K562 (cell line): ENCODE data around the gene PHACTR3. TPM values are rescaled to one million over a fixed set of nuclear protein-coding genes. Genes with fewer than 3 reads are reported as not detected.

Source experiments
- ATAC-seq: fragments of 200-7000 bp; cut with Tn5 transposase; 3 replicates; pipeline ENCODE4 v1.9.1; 2020; ENCODE audit warnings: moderate library complexity
- Bru-seq: library from RNA; stranded (reverse); fragments of 400-500 nt; gene quantifications from one replicate; lab custom pipeline; 2021; lab: Mats Ljungman, UMichigan
- BruChase-seq, 2 experiments: library from RNA; stranded (reverse); fragments of 400-500 nt; gene quantifications; one replicate each; lab custom pipeline; 2021; lab: Mats Ljungman, UMichigan
- BruUV-seq: library from RNA; stranded (reverse); fragments of 400-500 nt; replicated peaks from 2 replicates; lab custom pipeline; 2021; lab: Mats Ljungman, UMichigan
- CTCF ChIA-PET: fragments of 300-600 bp; formaldehyde crosslinking; extraction: SDS; loops from one replicate; lab custom pipeline; 2021; ENCODE audit warnings: low intra/inter-chr PET ratio; lab: Yijun Ruan, JAX
- POLR2A ChIA-PET: fragments of 300-600, 350-650 bp; sonication (Branson Sonifier 250); formaldehyde crosslinking; extraction: SDS; loops from one replicate; lab custom pipeline; 2021; ENCODE audit warnings: antibody characterized with exemption, inconsistent platforms; lab: Yijun Ruan, JAX
- DNase-seq, 4 experiments: peaks; one replicate each; pipeline versions ENCODE4 v3.0.0 to v3.0.0-alpha.2; 2011 to 2018; ENCODE audit warnings: low spot score in 3 of 4, mixed read lengths in 3 of 4; ENCODE audit errors: extremely low read depth in 1 of 4
- FAIRE-seq: peaks from 2 replicates; lab custom pipeline; 2011; peaks lifted over from hg19 to GRCh38; lab: Jason Lieb, UNC
- H2AFZ ChIP-seq: 2 replicates; pipeline ENCODE4 v1.6.0; 2011; ENCODE audit warnings: low read depth, low read length, control low read depth, inconsistent platforms
- H3K27ac ChIP-seq: fragments of 200-600 bp; 3 replicates; pipeline ENCODE4 v1.8.0; 2011; ENCODE audit warnings: low read depth, mild to moderate bottlenecking, control low read depth, inconsistent platforms, low read length, moderate library complexity, mixed read lengths; ENCODE audit errors: extremely low read depth
- H3K27me3 ChIP-seq, 2 experiments: fragments of 300-600 bp in 1 of 2; 2 replicates in 1 of 2; 3 replicates in 1 of 2; pipeline versions ENCODE4 v1.6.0 to v1.8.0; 2011; ENCODE audit warnings: inconsistent platforms in 2 of 2, low read length in 2 of 2, mild to moderate bottlenecking in 1 of 2, mixed read lengths in 1 of 2, moderate library complexity in 1 of 2; ENCODE audit not compliant: control insufficient read depth in 2 of 2, insufficient read depth in 2 of 2
- H3K36me3 ChIP-seq: fragments of 300-600 bp; 3 replicates; pipeline ENCODE4 v1.8.0; 2011; ENCODE audit warnings: mild to moderate bottlenecking, low read length, inconsistent platforms; ENCODE audit not compliant: control insufficient read depth, insufficient read depth
- H3K4me1 ChIP-seq, 2 experiments: fragments of 200-600 bp in 1 of 2; replicated peaks in 1 of 2; 2 replicates in 1 of 2; 3 replicates in 1 of 2; pipeline versions ENCODE4 v1.5.1 to v1.8.0; 2011; ENCODE audit warnings: inconsistent platforms in 2 of 2, low read length in 2 of 2, mild to moderate bottlenecking in 1 of 2, mixed read lengths in 1 of 2, moderate library complexity in 1 of 2; ENCODE audit not compliant: control insufficient read depth in 2 of 2, insufficient read depth in 2 of 2
- H3K4me2 ChIP-seq: 2 replicates; pipeline ENCODE4 v1.6.1; 2011; ENCODE audit warnings: low read length, control low read depth, inconsistent platforms, mixed read lengths; ENCODE audit not compliant: insufficient read depth
- H3K4me3 ChIP-seq: fragments of 200-600 bp; sonication (generic), shearing (Covaris generic); 2 replicates; pipeline ENCODE4 v1.5.1; 2016; ENCODE audit warnings: control low read depth, inconsistent platforms
- H3K79me2 ChIP-seq: fragments of 200-600 bp; 3 replicates; pipeline ENCODE4 v1.8.0; 2011; ENCODE audit warnings: low read length, inconsistent platforms; ENCODE audit not compliant: control insufficient read depth, insufficient read depth
- H3K9ac ChIP-seq, 2 experiments: 2 replicates each; pipeline versions ENCODE4 v1.6.0 to v1.6.1; 2011; ENCODE audit warnings: low read depth in 2 of 2, low read length in 2 of 2, control low read depth in 1 of 2, inconsistent platforms in 1 of 2, mild to moderate bottlenecking in 1 of 2, mixed read lengths in 1 of 2; ENCODE audit not compliant: insufficient read depth in 1 of 2
- H3K9me1 ChIP-seq: one replicate; pipeline ENCODE4 v1.6.0; 2011; ENCODE audit warnings: inconsistent platforms, mild to moderate bottlenecking, low read length, moderate library complexity; ENCODE audit not compliant: control insufficient read depth, insufficient read depth
- H3K9me3 ChIP-seq: replicated peaks from 2 replicates; pipeline ENCODE4 v1.5.1; 2011; ENCODE audit warnings: low read depth, low read length, inconsistent platforms; ENCODE audit not compliant: control insufficient read depth, insufficient read depth
- H4K20me1 ChIP-seq: replicated peaks from 2 replicates; pipeline ENCODE4 v1.6.1; 2011; ENCODE audit warnings: low read length, inconsistent platforms, mixed read lengths; ENCODE audit not compliant: control insufficient read depth, insufficient read depth
- CBX1 ChIP-seq: sonication (generic); IDR thresholded peaks from 2 replicates; pipeline ENCODE4 v1.6.1; 2016; ENCODE audit warnings: antibody characterized with exemption, low read depth, mild to moderate bottlenecking
- CREM ChIP-seq: IDR thresholded peaks from 2 replicates; pipeline ENCODE4 v1.6.1; 2014; ENCODE audit warnings: antibody characterized with exemption, low read depth
- E2F3 ChIP-seq: fragments of 250-450 bp; sonication (Bioruptor Pico); IDR thresholded peaks from 2 replicates; pipeline ENCODE4 v1.4.0; 2020; ENCODE audit warnings: mild to moderate bottlenecking
- KDM1A ChIP-seq, 2 experiments: fragments of 450-650 bp; IDR thresholded peaks; 2 replicates each; pipeline ENCODE4 v1.6.1; 2016; ENCODE audit warnings: mild to moderate bottlenecking in 2 of 2
- RCOR1 ChIP-seq, 2 experiments: IDR thresholded peaks; 2 replicates each; pipeline ENCODE4 v1.6.1; 2012; ENCODE audit warnings: low read depth in 2 of 2, low read length in 2 of 2, borderline replicate concordance in 1 of 2, improper control_type of control experiment in 1 of 2
- RFX5 ChIP-seq: IDR thresholded peaks from 2 replicates; pipeline ENCODE4 v1.6.1; 2011; ENCODE audit warnings: low read depth, mild to moderate bottlenecking, improper control_type of control experiment, low read length
- RFX7 ChIP-seq: fragments of 250-450 bp; sonication (Bioruptor Pico); IDR thresholded peaks from 2 replicates; pipeline ENCODE4 v1.5.1; 2021; ENCODE audit warnings: mild to moderate bottlenecking
- WGBS: fragments of 100-300 bp; shearing (Covaris generic); methylation state at CpG from one replicate; pipeline ENCODE4 v1.1.6; 2016; ENCODE audit warnings: low coverage, mixed read lengths; ENCODE audit not compliant: insufficient coverage; ENCODE audit errors: missing lambda C conversion rate; 5-methylcytosine and 5-hydroxymethylcytosine counted together
- in situ Hi-C: fragments of 300-500 bp; cut with MboI; formaldehyde crosslinking; loops from 4 replicates; pipeline ENCODE4 v1.15.0; 2018; ENCODE audit warnings: inconsistent platforms, mixed read lengths
- intact Hi-C: fragments of 100-400 bp; cut with micrococcal nuclease; formaldehyde crosslinking; loops from 2 replicates; pipeline ENCODE4 v1.14.2; 2022
- long read RNA-seq, 3 experiments: library from polyadenylated mRNA in 2 of 3; library from RNA in 1 of 3; unstranded in 2 of 3; stranded (forward) in 1 of 3; transcript quantifications; one replicate each; pipeline ENCODE4 v2.0.0, GENCODE V29; 2019 to 2022
- polyA minus RNA-seq, 3 experiments: library from RNA; depleted of rRNA, polyadenylated mRNA; stranded (reverse); fragments of >200 nt; gene quantifications; 2 replicates each; pipeline ENCODE4 v1.2.3, GENCODE V29; 2011
- polyA plus RNA-seq, 8 experiments: library from polyadenylated mRNA; depleted of rRNA in 4 of 8; stranded (reverse) in 5 of 8; unstranded in 3 of 8; fragments of >200 nt; fragmentation: Nextera tagmentation in 2 of 8; fragmentation: Illumina TruSeq in 1 of 8; extraction: Ambion mirVana in 2 of 8; extraction: Trizol in 1 of 8; gene quantifications; 2 replicates each; pipeline versions ENCODE4 v1.2.1 to v1.2.3, GENCODE V29; 2011 to 2014; ENCODE audit warnings: inconsistent platforms in 1 of 8, missing spikeins in 1 of 8
- total RNA-seq, 7 experiments: library from RNA; depleted of rRNA in 6 of 7; stranded (reverse); fragments of >200 nt in 6 of 7; fragmentation: Illumina TruSeq in 2 of 7; extraction: Trizol in 2 of 7; gene quantifications; 2 replicates each; pipeline versions ENCODE4 v1.2.1 to v1.2.3, GENCODE V29; 2011 to 2021; ENCODE audit warnings: low replicate concordance in 1 of 7

Gene PHACTR3
- total RNA-seq (2011; cell fraction: chromatin; rRNA removed; ENCODE audit: low replicate concordance) = not detected in 2 replicates
- not detected in 2 replicates for total RNA-seq (2011; cell fraction: nucleolus; rRNA removed)
- total RNA-seq (2011; cell fraction: nucleoplasm; rRNA removed) = not detected in 2 replicates
- total RNA-seq (2014; rRNA removed) (not detected in 2 replicates), total RNA-seq (2014; rRNA removed; fragmentation: Illumina TruSeq; extraction: Trizol) (not detected in 2 replicates), total RNA-seq (2015; rRNA removed; fragmentation: Illumina TruSeq; extraction: Trizol) (not detected in 2 replicates), total RNA-seq (2021) (not detected in 2 replicates), polyA plus RNA-seq (2011; rRNA removed) (not detected in 2 replicates), polyA plus RNA-seq (2014; fragmentation: Illumina TruSeq; extraction: Trizol) (not detected in 2 replicates), polyA plus RNA-seq (2014; fragmentation: Nextera tagmentation; extraction: Ambion mirVana) (not detected), polyA plus RNA-seq (2014; rRNA removed) (not detected in 2 replicates), polyA minus RNA-seq (2011; rRNA and poly(A)+ RNA removed) (not detected in 2 replicates), Bru-seq, nascent RNA (percentile 7 among the genes with signal in this experiment), BruChase-seq, experiment 1, labeled RNA remaining after a 2-hour chase (percentile 6 among the genes with signal in this experiment), BruChase-seq, experiment 2, labeled RNA remaining after a 6-hour chase (percentile 9 among the genes with signal in this experiment)
- not detected in 2 replicates for polyA plus RNA-seq (2011; cell fraction: cytosol; rRNA removed)
- polyA plus RNA-seq (2011; cell fraction: nucleus; rRNA removed) = not detected in 2 replicates
- not detected in 2 replicates for polyA plus RNA-seq (2012)
- polyA minus RNA-seq (2011; cell fraction: cytosol; rRNA and poly(A)+ RNA removed) = not detected in 2 replicates
- not detected in 2 replicates for polyA minus RNA-seq (2011; cell fraction: nucleus; rRNA and poly(A)+ RNA removed)
- long read RNA-seq, experiment 1 = 0 reads
- long read RNA-seq, experiment 2 = 0 reads
- long read RNA-seq, experiment 3 = 0 reads

GRCh38 chr20:59603781-59604541 is at the start of gene PHACTR3:
Gene PHACTR3, plus strand, starts transcription at chr20:59604540. Its CDS starts 475 bp downstream, at chr20:59605015.
- Histone ChIP-seq H3K79me2 (no peaks in the 10 kb centered on the region), H3K27me3 (no peaks in the 10 kb centered on the region), H3K9me3 (no peaks in the 10 kb centered on the region), H3K9me1 (no peaks in the 10 kb centered on the region), H4K20me1 (no peaks in the 10 kb centered on the region), H3K9ac (no peak within 1 kb of the TSS), H3K4me1 (peaks cover 0 to 3% of the 10 kb centered on the region in 2 experiments; a peak in 1 of 5 replicates), H3K4me3 (no peak within 1 kb of the TSS), H3K36me3 (no peaks in the 10 kb centered on the region), H2AFZ (no peak within 1 kb of the TSS), H3K4me2 (no peak within 1 kb of the TSS), H3K27ac (no peak within 1 kb of the TSS)
- DNase-seq = no peak
- ChIA-PET POLR2A (no interaction called here), CTCF (no interaction called here)
- in situ Hi-C loops (no loop called here), intact Hi-C loops (no loop called here)
- 1% methylated on average over 14 of the region's 40 CpGs for WGBS
- TF ChIP-seq CREM = peak; percentile 52; the same call in 1 of the 2 replicates
- TF ChIP-seq RFX7 (CRISPR knock-in tag) = no peak
- TF ChIP-seq RFX5 = no peak
- peak in 1 of 2 experiments; percentile 48; a peak in 1 of 4 replicates for TF ChIP-seq RCOR1 (IDR thresholded peaks at IDR 0.05; ENCODE audit: borderline replicate concordance in 1 of 2, low read depth in 2 of 2, low read length in 2 of 2)
- TF ChIP-seq KDM1A (IDR thresholded peaks at IDR 0.05) = peak in 1 of 2 experiments; percentile 16; a peak in 1 of 4 replicates
- TF ChIP-seq E2F3 (CRISPR knock-in tag) = no peak
- TF ChIP-seq CBX1 = no peak
- no TSS peak for BruUV-seq
- ATAC-seq = no peak
- no peak for FAIRE-seq
